HL-60/S4 (cell line): Measurements from ENCODE around the gene BCAP31.
"Not testable (repeated sequence)": the region's sequence is repeated elsewhere in the genome, so short reads cannot be mapped to it uniquely, and the experiment has no call there.

Experiments
- in situ Hi-C: fragments of 300-500 bp; cut with MboI; formaldehyde crosslinking; loops from 2 replicates; pipeline ENCODE4 v1.14.3; 2022; ENCODE audit warnings: low sequenced_read_pairs

BCAP31 gene

GRCh38 chrX:153685751-153686696 lies 38.2 kb downstream of the BCAP31 start:
- in situ Hi-C loops: no loop called here

- in situ Hi-C loops: no loop called here
Measured at GRCh38 chrX:153685156-153685536, 39.0 kb downstream of the BCAP31 start.

GRCh38 chrX:153684467-153685155 lies 39.6 kb downstream of the BCAP31 start:
- in situ Hi-C loops: no loop called here

GRCh38 chrX:153683486-153683885 lies 40.7 kb downstream of the BCAP31 start:
- in situ Hi-C loops: not testable (repeated sequence)

- in situ Hi-C loops: no loop called here
Measured at GRCh38 chrX:153681175-153681574, 43.0 kb downstream of the BCAP31 start.

- in situ Hi-C loops: loop anchor here (25.0 kb wide), 1 partner anchor 712 kb away; no protein-coding TSS in a partner anchor
Measured at GRCh38 chrX:153674219-153674851, 49.9 kb downstream of the BCAP31 start.

- in situ Hi-C loops: loop anchor here (25.0 kb wide), 1 partner anchor 711 kb away; no protein-coding TSS in a partner anchor
Measured at GRCh38 chrX:153673428-153674218, 50.6 kb downstream of the BCAP31 start, which contains the start of gene PNCK. Gene PNCK (minus strand): TSS chrX:153673813. CDS start chrX:153673076, 737 bp downstream.

- in situ Hi-C loops: loop anchor here (25.0 kb wide), 1 partner anchor 710 kb away; no protein-coding TSS in a partner anchor
Measured at GRCh38 chrX:153672531-153673427, 51.4 kb downstream of the BCAP31 start.

GRCh38 chrX:153671589-153672530 lies 52.3 kb downstream of the BCAP31 start:
- in situ Hi-C loops: loop anchor here (25.0 kb wide), 1 partner anchor 710 kb away; no protein-coding TSS in a partner anchor

GRCh38 chrX:153670748-153671588 lies 53.2 kb downstream of the BCAP31 start:
- in situ Hi-C loops: loop anchor here (25.0 kb wide), 1 partner anchor 709 kb away; no protein-coding TSS in a partner anchor

GRCh38 chrX:153669901-153670731 lies 54.1 kb downstream of the BCAP31 start:
- in situ Hi-C loops: loop anchor here (25.0 kb wide), 1 partner anchor 708 kb away; no protein-coding TSS in a partner anchor

GRCh38 chrX:153669174-153669890 lies 54.9 kb downstream of the BCAP31 start:
- in situ Hi-C loops: loop anchor here (25.0 kb wide), 1 partner anchor 707 kb away; no protein-coding TSS in a partner anchor

GRCh38 chrX:153668423-153669173 lies 55.6 kb downstream of the BCAP31 start:
- in situ Hi-C loops: loop anchor here (25.0 kb wide), 1 partner anchor 706 kb away; no protein-coding TSS in a partner anchor

- in situ Hi-C loops: loop anchor here (25.0 kb wide), 1 partner anchor 706 kb away; no protein-coding TSS in a partner anchor
Measured at GRCh38 chrX:153667956-153668396, 56.2 kb downstream of the BCAP31 start.
